OCI-LY1 (cell line): Measurements from ENCODE around the gene MAMDC2.

Experiments used
- H2AFZ ChIP-seq: fragments of 200-600 bp; sonication (generic), shearing (Covaris generic); 2 replicates; pipeline ENCODE4 v1.6.0; 2014; ENCODE audit warnings: antibody characterized with exemption, mild to moderate bottlenecking, low read length
- H3F3A ChIP-seq: fragments of 200-600 bp; sonication (generic), shearing (Covaris generic); 2 replicates; pipeline ENCODE4 v1.6.0; 2014; ENCODE audit warnings: mild to moderate bottlenecking, antibody characterized with exemption, low read length, moderate library complexity; ENCODE audit not compliant: insufficient read depth
- H3K27ac ChIP-seq: fragments of 200-600 bp; sonication (generic); 2 replicates; pipeline ENCODE4 v1.5.1; 2014; ENCODE audit warnings: low read length, mixed run types, mild to moderate bottlenecking, low read depth; ENCODE audit not compliant: poor library complexity, severe bottlenecking
- H3K27me3 ChIP-seq: fragments of 200-600 bp; sonication (generic); 2 replicates; pipeline ENCODE4 v1.6.0; 2014; ENCODE audit warnings: antibody characterized with exemption, mild to moderate bottlenecking, low read length, moderate library complexity; ENCODE audit not compliant: insufficient read depth
- H3K36me3 ChIP-seq: fragments of 200-600 bp; sonication (generic); 2 replicates; pipeline ENCODE4 v1.6.1; 2014; ENCODE audit warnings: mild to moderate bottlenecking, antibody characterized with exemption, low read length, moderate library complexity, mixed read lengths; ENCODE audit not compliant: insufficient read depth
- H3K4me1 ChIP-seq: fragments of 200-600 bp; sonication (generic); 2 replicates; pipeline ENCODE4 v1.5.1; 2014; ENCODE audit warnings: mild to moderate bottlenecking, low read length, moderate library complexity; ENCODE audit not compliant: insufficient read depth, severe bottlenecking
- H3K4me2 ChIP-seq: fragments of 200-600 bp; sonication (generic), shearing (Covaris generic); 2 replicates; pipeline ENCODE4 v1.6.1; 2014; ENCODE audit warnings: low read length
- H3K4me3 ChIP-seq: fragments of 200-600 bp; sonication (generic); 2 replicates; pipeline ENCODE4 v1.5.1; 2014; ENCODE audit warnings: low read length, low read depth, mild to moderate bottlenecking, mixed read lengths; ENCODE audit not compliant: poor library complexity, severe bottlenecking
- H3K79me2 ChIP-seq: fragments of 200-600 bp; shearing (Covaris generic); 2 replicates; pipeline ENCODE4 v1.6.1; 2016; ENCODE audit warnings: mixed run types, low read length, mixed read lengths; ENCODE audit not compliant: insufficient read depth
- H3K9ac ChIP-seq: fragments of 200-600 bp; sonication (generic), shearing (Covaris generic); 2 replicates; pipeline ENCODE4 v1.6.1; 2014; ENCODE audit warnings: mild to moderate bottlenecking, low read length, mixed read lengths
- H3K9me2 ChIP-seq: fragments of 200-600 bp; sonication (generic), shearing (Covaris generic); 2 replicates; pipeline ENCODE4 v1.6.1; 2014; ENCODE audit warnings: low read depth, mild to moderate bottlenecking, low read length, mixed read lengths
- H3K9me3 ChIP-seq: fragments of 200-600 bp; shearing (Covaris generic); 2 replicates; pipeline ENCODE4 v1.6.1; 2014; ENCODE audit warnings: low read length, mixed read lengths
- H4K20me1 ChIP-seq: fragments of 200-600 bp; sonication (generic), shearing (Covaris generic); 2 replicates; pipeline ENCODE4 v1.6.0; 2016; ENCODE audit warnings: mild to moderate bottlenecking, low read length; ENCODE audit not compliant: insufficient read depth
- CTCF ChIP-seq: fragments of 200-600 bp; sonication (generic), shearing (Covaris generic); IDR thresholded peaks from 2 replicates; pipeline ENCODE4 v1.5.1; 2017; ENCODE audit warnings: mild to moderate bottlenecking, antibody characterized with exemption, low read length, moderate library complexity, mixed read lengths
- EZH2 ChIP-seq: fragments of 200-600 bp; sonication (generic), shearing (Covaris generic); IDR thresholded peaks from 2 replicates; pipeline ENCODE4 v1.8.0; 2017; ENCODE audit warnings: borderline replicate concordance, mixed run types, mild to moderate bottlenecking, antibody characterized with exemption, low read length, moderate library complexity, mixed read lengths

Gene MAMDC2

DNA sequence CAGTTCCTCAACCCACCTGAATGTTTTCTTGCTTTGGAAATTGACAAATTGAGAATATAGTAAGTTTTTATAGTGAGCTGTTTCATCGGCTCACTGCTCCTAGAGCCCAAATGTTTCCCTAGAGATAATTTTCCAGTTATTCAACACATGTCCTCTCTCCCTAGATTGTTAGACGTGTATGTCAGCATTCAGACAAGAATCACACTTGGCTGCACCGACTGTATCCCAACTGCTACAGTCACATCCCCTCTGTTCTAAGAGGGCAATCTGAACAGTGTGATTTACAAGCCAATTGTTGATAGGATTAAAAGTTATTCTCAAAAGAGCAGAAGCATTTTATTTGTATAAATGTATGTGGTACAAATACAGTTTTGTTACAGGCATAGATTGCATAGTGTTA is 93.9 kb downstream of the MAMDC2 start:
- no peaks in the 10 kb centered on the region for H3K4me1 ChIP-seq
- no peaks in the 10 kb centered on the region for H3F3A ChIP-seq
- H3K4me3 ChIP-seq: no peak overlapping the region
- no peaks in the 10 kb centered on the region for H3K79me2 ChIP-seq
- no peaks in the 10 kb centered on the region for H4K20me1 ChIP-seq
- H3K9me2 ChIP-seq: no peaks in the 10 kb centered on the region
- TF ChIP-seq CTCF (no peak), EZH2 (no peak)
- H3K27me3 ChIP-seq: no peaks in the 10 kb centered on the region
- no peak overlapping the region for H3K9ac ChIP-seq
- no peak overlapping the region for H2AFZ ChIP-seq
- H3K9me3 ChIP-seq: no peaks in the 10 kb centered on the region
- H3K36me3 ChIP-seq: no peaks in the 10 kb centered on the region
- H3K27ac ChIP-seq: no peak overlapping the region
- no peak overlapping the region for H3K4me2 ChIP-seq

GRCh38 chr9:70142101-70142500 is 98.5 kb downstream of the MAMDC2 start:
- Histone ChIP-seq H4K20me1 (no peaks in the 10 kb centered on the region), H3F3A (no peaks in the 10 kb centered on the region), H2AFZ (no peak overlapping the region), H3K4me3 (no peak overlapping the region), H3K79me2 (no peaks in the 10 kb centered on the region), H3K9me3 (no peaks in the 10 kb centered on the region), H3K9me2 (no peaks in the 10 kb centered on the region), H3K9ac (no peak overlapping the region), H3K4me1 (no peaks in the 10 kb centered on the region), H3K27me3 (no peaks in the 10 kb centered on the region), H3K36me3 (no peaks in the 10 kb centered on the region), H3K27ac (no peak overlapping the region), H3K4me2 (no peak overlapping the region)
- no peak for TF ChIP-seq EZH2
- TF ChIP-seq CTCF: no peak

DNA sequence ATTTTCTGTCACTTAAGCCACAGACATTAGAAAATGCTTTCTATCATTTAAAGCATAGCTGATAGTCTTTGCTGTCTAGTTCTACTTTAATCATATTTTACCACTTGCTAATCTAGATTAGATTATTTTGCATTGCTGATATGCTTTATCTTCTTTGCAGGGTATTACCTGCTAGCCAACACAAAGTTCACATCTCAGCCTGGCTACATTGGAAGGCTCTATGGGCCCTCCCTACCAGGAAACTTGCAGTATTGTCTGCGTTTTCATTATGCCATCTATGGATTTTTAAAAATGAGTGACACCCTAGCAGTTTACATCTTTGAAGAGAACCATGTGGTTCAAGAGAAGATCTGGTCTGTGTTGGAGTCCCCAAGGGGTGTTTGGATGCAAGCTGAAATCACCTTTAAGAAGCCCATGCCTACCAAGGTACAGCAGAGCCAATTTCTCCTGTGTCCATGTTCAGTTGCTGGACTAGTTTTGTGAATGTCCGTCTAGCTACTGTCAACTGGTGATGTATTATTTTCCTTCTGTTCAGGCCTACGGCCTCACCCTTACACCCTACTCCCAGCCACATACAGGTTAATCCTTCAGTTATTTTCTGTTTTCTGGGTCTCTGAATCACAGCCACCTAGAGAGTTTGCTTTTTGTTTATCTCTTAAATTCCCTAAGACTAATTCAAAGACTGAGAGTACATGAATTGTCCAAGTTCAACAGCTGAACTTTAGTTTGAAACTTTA is 99.9 kb downstream of the MAMDC2 start:
- H3K79me2 ChIP-seq: no peaks in the 10 kb centered on the region
- no peaks in the 10 kb centered on the region for H3K9me2 ChIP-seq
- TF ChIP-seq CTCF (no peak), EZH2 (no peak)

More for the DNA sequence above, 99.9 kb downstream of the MAMDC2 start:
- Histone ChIP-seq H3K27me3 (no peaks in the 10 kb centered on the region), H3K4me1 (no peaks in the 10 kb centered on the region), H2AFZ (no peak overlapping the region), H4K20me1 (no peaks in the 10 kb centered on the region), H3K9ac (no peak overlapping the region), H3K9me3 (no peaks in the 10 kb centered on the region), H3K4me2 (no peak overlapping the region), H3K36me3 (no peaks in the 10 kb centered on the region), H3K27ac (no peak overlapping the region), H3K4me3 (no peak overlapping the region), H3F3A (no peaks in the 10 kb centered on the region)
